ENCODE results near the gene ARFGAP1. TPM values are rescaled to one million over a fixed set of nuclear protein-coding genes. Genes with fewer than 3 reads are reported as not detected.

The ARFGAP1 gene
- total RNA-seq, 1 donor, result 85.5 TPM

Small RNA genes within 50 kb of the gene (small RNA-seq; reads per million reads assigned to genes)
- gene MIR3196, result not detected
- gene MIR4326, result not detected
- gene RNU6-994P, result not detected

Other genes with a start within 250 kb of the ARFGAP1 start
- gene YTHDF1, start 56.7 kb upstream of the ARFGAP1 start, total RNA-seq, result 24.8 and 30.7 TPM in 2 replicates
- 0.32 TPM in 1 of 2 replicates, not detected in the other for gene BIRC7, start 36.9 kb upstream of the ARFGAP1 start, total RNA-seq
- not detected in 2 replicates for gene NKAIN4, start 18.4 kb upstream of the ARFGAP1 start, total RNA-seq
- under 0.01 TPM in 1 of 2 replicates, not detected in the other for gene COL20A1, start 20.4 kb downstream of the ARFGAP1 start, total RNA-seq
- gene CHRNA4, start 88.5 kb downstream of the ARFGAP1 start, total RNA-seq, result not detected in 2 replicates
- gene KCNQ2, start 199.8 kb downstream of the ARFGAP1 start, total RNA-seq, result not detected in 2 replicates
- under 0.01 and 0.43 TPM in 2 replicates for gene EEF1A2, start 226.3 kb downstream of the ARFGAP1 start, total RNA-seq
- gene PPDPF, start 248.0 kb downstream of the ARFGAP1 start, total RNA-seq, result 38.4 and 78.0 TPM in 2 replicates